SH-SY5Y (cell line): Measurements from ENCODE around the gene OAS1.

Source experiments
- GATA2 ChIP-seq: IDR thresholded peaks from 2 replicates; pipeline ENCODE4 v1.6.1; 2011; ENCODE audit warnings: mild to moderate bottlenecking, low read depth, low read length
- GATA3 ChIP-seq: IDR thresholded peaks from 2 replicates; pipeline ENCODE4 v1.6.1; 2011; ENCODE audit warnings: low read depth, mild to moderate bottlenecking, low read length, moderate library complexity

The OAS1 gene

GRCh38 chr12:112963227-112963861, 56.6 kb downstream of the OAS1 start:
- no peak for TF ChIP-seq GATA2
- TF ChIP-seq GATA3 = no peak

GRCh38 chr12:112964067-112964670, 57.4 kb downstream of the OAS1 start:
- TF ChIP-seq GATA3 (no peak), GATA2 (no peak)

GRCh38 chr12:112964915-112965314, 58.2 kb downstream of the OAS1 start:
- TF ChIP-seq GATA2 (no peak), GATA3 (no peak)

- TF ChIP-seq GATA2 (no peak), GATA3 (no peak)
These were observed 58.9 kb downstream of the OAS1 start for GRCh38 chr12:112965643-112966042.

GRCh38 chr12:112967306-112967705, 60.5 kb downstream of the OAS1 start:
- no peak for TF ChIP-seq GATA2
- TF ChIP-seq GATA3 = no peak

- TF ChIP-seq GATA2 = no peak
- no peak for TF ChIP-seq GATA3
These were observed 61.1 kb downstream of the OAS1 start for GRCh38 chr12:112967858-112968257.
